RWPE2 (cell line): ENCODE measurements around the gene OR51B6.
"Not testable (repeated sequence)": the region's sequence is repeated elsewhere in the genome, so short reads cannot be mapped to it uniquely, and the experiment has no call there.

Source experiments
- ATAC-seq: fragments of 200-7000 bp; cut with Tn5 transposase; 3 replicates; pipeline ENCODE4 v1.9.1; 2021; ENCODE audit warnings: low read depth
- DNase-seq: peaks from one replicate; pipeline ENCODE4 v3.0.0-alpha.2; 2020; ENCODE audit warnings: low spot score
- H3K27ac ChIP-seq: fragments of 450-650 bp; 2 replicates; pipeline ENCODE4 v1.5.1; 2017; ENCODE audit warnings: mild to moderate bottlenecking; ENCODE audit not compliant: poor library complexity, severe bottlenecking
- H3K27me3 ChIP-seq: fragments of 250-450 bp; sonication (Bioruptor Pico); 2 replicates; pipeline ENCODE4 v1.5.1; 2021; ENCODE audit warnings: mild to moderate bottlenecking, moderate library complexity; ENCODE audit not compliant: insufficient read depth, poor library complexity, severe bottlenecking
- H3K36me3 ChIP-seq: fragments of 250-450 bp; sonication (Bioruptor Pico); 2 replicates; pipeline ENCODE4 v1.5.1; 2020; ENCODE audit warnings: low read depth, mild to moderate bottlenecking, moderate library complexity
- H3K4me1 ChIP-seq: fragments of 250-450 bp; sonication (Bioruptor Pico); 2 replicates; pipeline ENCODE4 v1.5.1; 2021; ENCODE audit warnings: mild to moderate bottlenecking, moderate library complexity; ENCODE audit not compliant: insufficient read depth, poor library complexity, severe bottlenecking
- H3K4me3 ChIP-seq: fragments of 250-450 bp; sonication (Bioruptor Pico); 2 replicates; pipeline ENCODE4 v1.5.1; 2021; ENCODE audit warnings: mild to moderate bottlenecking, moderate library complexity; ENCODE audit not compliant: severe bottlenecking
- H3K9me3 ChIP-seq: fragments of 250-450 bp; sonication (Bioruptor Pico); 2 replicates; pipeline ENCODE4 v1.5.1; 2021; ENCODE audit warnings: mild to moderate bottlenecking, moderate library complexity; ENCODE audit not compliant: severe bottlenecking
- CTCF ChIP-seq: fragments of 450-650 bp; IDR thresholded peaks from one replicate; pipeline ENCODE4 v1.5.1; 2017; ENCODE audit warnings: mild to moderate bottlenecking, moderate library complexity; ENCODE audit not compliant: poor library complexity, severe bottlenecking

OR51B6 gene

GRCh38 chr11:5345831-5346230, 5.5 kb upstream of the OR51B6 start:
- ATAC-seq (no peak), DNase-seq (no peak)
- Histone ChIP-seq H3K4me3 (no peak overlapping the region), H3K36me3 (no peaks in the 10 kb centered on the region), H3K4me1 (no peaks in the 10 kb centered on the region), H3K27me3 (peaks cover 3% of the 10 kb centered on the region), H3K27ac (no peak overlapping the region), H3K9me3 (no peaks in the 10 kb centered on the region)
- no peak for TF ChIP-seq CTCF

- DNase-seq (no peak), ATAC-seq (no peak)
- TF ChIP-seq CTCF = no peak
- Histone ChIP-seq H3K4me3 (no peak overlapping the region), H3K4me1 (no peaks in the 10 kb centered on the region), H3K36me3 (no peaks in the 10 kb centered on the region), H3K9me3 (no peaks in the 10 kb centered on the region), H3K27ac (no peak overlapping the region), H3K27me3 (no peaks in the 10 kb centered on the region)
Observed at GRCh38 chr11:5348551-5349194, 2.6 kb upstream of the OR51B6 start.

GRCh38 chr11:5349550-5349949, 1.8 kb upstream of the OR51B6 start:
- H3K27ac ChIP-seq = no peak overlapping the region
- TF ChIP-seq CTCF = no peak
- no peaks in the 10 kb centered on the region for H3K4me1 ChIP-seq
- no peak overlapping the region for H3K4me3 ChIP-seq
- no peaks in the 10 kb centered on the region for H3K9me3 ChIP-seq
- ATAC-seq (no peak), DNase-seq (no peak)
- H3K36me3 ChIP-seq = no peaks in the 10 kb centered on the region
- no peaks in the 10 kb centered on the region for H3K27me3 ChIP-seq

- not testable (repeated sequence) for H3K9me3 ChIP-seq, H3K27ac ChIP-seq, H3K4me3 ChIP-seq, H3K27me3 ChIP-seq, H3K36me3 ChIP-seq, DNase-seq, H3K4me1 ChIP-seq, ATAC-seq
Observed at GRCh38 chr11:5356031-5356430, 4.7 kb downstream of the OR51B6 start.

GRCh38 chr11:5362017-5362625, 10.8 kb downstream of the OR51B6 start:
- no peaks in the 10 kb centered on the region for H3K4me1 ChIP-seq
- H3K9me3 ChIP-seq = no peaks in the 10 kb centered on the region
- no peak overlapping the region for H3K27ac ChIP-seq
- no peak for TF ChIP-seq CTCF
- no peak overlapping the region for H3K4me3 ChIP-seq
- no peak for ATAC-seq
- H3K27me3 ChIP-seq = no peaks in the 10 kb centered on the region
- no peak for DNase-seq
- no peaks in the 10 kb centered on the region for H3K36me3 ChIP-seq
